HL-60 (cell line): Measurements from ENCODE around the gene TRERF1.

Experiments used
- DNase-seq, 2 experiments: peaks; one replicate each; pipeline ENCODE4 v3.0.0-alpha.2; 2010 to 2020; ENCODE audit warnings: low read depth in 1 of 2, low spot score in 1 of 2
- H3K27ac ChIP-seq: fragments of 250-450 bp; sonication (Bioruptor Pico); replicated peaks from 2 replicates; pipeline ENCODE4 v1.5.1; 2020; ENCODE audit warnings: mild to moderate bottlenecking, moderate library complexity
- H3K27me3 ChIP-seq: fragments of 250-450 bp; sonication (Bioruptor Pico); 2 replicates; pipeline ENCODE4 v1.5.1; 2021; ENCODE audit warnings: mild to moderate bottlenecking, moderate library complexity; ENCODE audit not compliant: insufficient read depth, poor library complexity, severe bottlenecking
- H3K4me3 ChIP-seq: replicated peaks from 2 replicates; pipeline ENCODE4 v1.5.1; 2011; ENCODE audit warnings: mild to moderate bottlenecking, control low read depth, low read length; ENCODE audit not compliant: insufficient read depth
- CTCF ChIP-seq: IDR thresholded peaks from one replicate; pipeline ENCODE4 v1.5.1; 2011; ENCODE audit warnings: low read length, control low read depth, inconsistent platforms; ENCODE audit not compliant: insufficient read depth
- GABPA ChIP-seq: IDR thresholded peaks from 2 replicates; pipeline ENCODE4 v1.6.1; 2012; ENCODE audit warnings: low read depth
- POLR2AphosphoS5 ChIP-seq: IDR thresholded peaks from 2 replicates; pipeline ENCODE4 v1.6.1; 2012; ENCODE audit warnings: low read depth
- SPI1 ChIP-seq: IDR thresholded peaks from 2 replicates; pipeline ENCODE4 v1.6.1; 2012; ENCODE audit warnings: low read depth, mild to moderate bottlenecking, borderline replicate concordance
- TF ChIP-seq, protein P1 (sequence below): IDR thresholded peaks from 2 replicates; pipeline ENCODE4 v1.6.1; 2012; ENCODE audit warnings: low read depth; ENCODE audit not compliant: insufficient replicate concordance

Gene TRERF1

DNA sequence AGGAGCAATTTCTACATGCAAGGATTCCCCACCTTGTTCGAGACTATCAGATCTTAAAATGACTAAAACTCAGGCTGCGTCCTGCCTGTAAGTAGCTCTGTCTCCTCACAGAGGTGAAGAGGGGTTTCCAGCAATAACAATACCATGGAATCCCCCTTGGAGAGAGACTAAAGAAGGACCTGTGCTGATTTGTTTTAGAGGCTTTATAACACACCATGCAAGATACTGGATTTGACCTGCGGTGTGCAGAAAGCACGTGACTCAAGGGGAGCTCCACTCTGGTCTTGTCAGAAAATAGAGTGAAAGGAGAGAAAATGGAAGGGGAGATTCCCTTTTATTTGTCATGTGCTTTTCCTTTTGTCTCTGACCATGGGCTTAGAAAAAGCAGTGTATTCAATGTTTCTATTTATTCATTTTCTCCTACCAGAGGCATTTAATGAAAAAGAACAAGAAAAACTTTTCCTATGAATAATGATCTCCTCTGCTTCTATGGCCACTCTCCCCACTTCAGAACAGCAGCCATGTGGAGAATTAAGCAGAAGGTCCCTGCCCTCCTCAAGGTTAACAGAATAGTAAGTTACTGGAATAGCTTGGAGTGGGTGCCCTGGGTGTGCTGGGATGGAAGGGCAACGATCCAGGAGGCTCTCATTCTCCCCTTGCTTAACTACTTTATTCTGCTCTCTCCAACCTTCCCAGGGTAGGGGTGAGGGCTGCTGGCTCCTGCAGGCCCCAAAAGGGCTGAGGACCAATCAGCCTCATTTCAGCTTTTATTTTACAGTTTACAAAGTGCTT lies 214.8 kb downstream of the TRERF1 start:
- no peaks in the 10 kb centered on the region for H3K27me3 ChIP-seq
- no peak overlapping the region for H3K4me3 ChIP-seq
- H3K27ac ChIP-seq, result no peak overlapping the region
- no peak for DNase-seq
- TF ChIP-seq CTCF (no peak), POLR2AphosphoS5 (no peak), GABPA (no peak), SPI1 (no peak)
- TF ChIP-seq, protein P1, sequence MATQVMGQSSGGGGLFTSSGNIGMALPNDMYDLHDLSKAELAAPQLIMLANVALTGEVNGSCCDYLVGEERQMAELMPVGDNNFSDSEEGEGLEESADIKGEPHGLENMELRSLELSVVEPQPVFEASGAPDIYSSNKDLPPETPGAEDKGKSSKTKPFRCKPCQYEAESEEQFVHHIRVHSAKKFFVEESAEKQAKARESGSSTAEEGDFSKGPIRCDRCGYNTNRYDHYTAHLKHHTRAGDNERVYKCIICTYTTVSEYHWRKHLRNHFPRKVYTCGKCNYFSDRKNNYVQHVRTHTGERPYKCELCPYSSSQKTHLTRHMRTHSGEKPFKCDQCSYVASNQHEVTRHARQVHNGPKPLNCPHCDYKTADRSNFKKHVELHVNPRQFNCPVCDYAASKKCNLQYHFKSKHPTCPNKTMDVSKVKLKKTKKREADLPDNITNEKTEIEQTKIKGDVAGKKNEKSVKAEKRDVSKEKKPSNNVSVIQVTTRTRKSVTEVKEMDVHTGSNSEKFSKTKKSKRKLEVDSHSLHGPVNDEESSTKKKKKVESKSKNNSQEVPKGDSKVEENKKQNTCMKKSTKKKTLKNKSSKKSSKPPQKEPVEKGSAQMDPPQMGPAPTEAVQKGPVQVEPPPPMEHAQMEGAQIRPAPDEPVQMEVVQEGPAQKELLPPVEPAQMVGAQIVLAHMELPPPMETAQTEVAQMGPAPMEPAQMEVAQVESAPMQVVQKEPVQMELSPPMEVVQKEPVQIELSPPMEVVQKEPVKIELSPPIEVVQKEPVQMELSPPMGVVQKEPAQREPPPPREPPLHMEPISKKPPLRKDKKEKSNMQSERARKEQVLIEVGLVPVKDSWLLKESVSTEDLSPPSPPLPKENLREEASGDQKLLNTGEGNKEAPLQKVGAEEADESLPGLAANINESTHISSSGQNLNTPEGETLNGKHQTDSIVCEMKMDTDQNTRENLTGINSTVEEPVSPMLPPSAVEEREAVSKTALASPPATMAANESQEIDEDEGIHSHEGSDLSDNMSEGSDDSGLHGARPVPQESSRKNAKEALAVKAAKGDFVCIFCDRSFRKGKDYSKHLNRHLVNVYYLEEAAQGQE, result no peak

DNA sequence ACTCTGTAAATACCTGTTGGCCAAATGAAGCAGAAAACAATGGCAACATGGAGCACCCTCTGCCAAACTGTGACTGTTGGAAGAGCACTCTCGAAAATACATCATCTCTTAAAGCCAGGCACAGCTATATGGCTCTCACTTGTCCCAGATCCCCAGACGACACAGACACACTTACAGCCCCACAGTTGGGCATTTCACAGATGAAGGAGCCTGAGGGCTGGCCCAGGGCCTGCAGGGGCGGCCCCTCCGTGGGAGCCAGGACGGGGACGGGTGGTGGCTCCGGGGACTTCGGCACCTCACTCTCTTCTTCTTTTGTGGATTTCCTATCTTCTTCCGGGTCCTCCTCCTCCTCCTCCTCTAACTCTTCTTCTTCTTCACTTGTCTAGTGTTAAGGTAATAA lies 215.7 kb downstream of the TRERF1 start:
- Histone ChIP-seq H3K27ac (no peak overlapping the region), H3K4me3 (no peak overlapping the region), H3K27me3 (no peaks in the 10 kb centered on the region)
- TF ChIP-seq CTCF, result no peak
- TF ChIP-seq POLR2AphosphoS5, result no peak
- TF ChIP-seq SPI1, result no peak
- no peak for TF ChIP-seq GABPA
- TF ChIP-seq, protein P1, result no peak
- no peak for DNase-seq

DNA sequence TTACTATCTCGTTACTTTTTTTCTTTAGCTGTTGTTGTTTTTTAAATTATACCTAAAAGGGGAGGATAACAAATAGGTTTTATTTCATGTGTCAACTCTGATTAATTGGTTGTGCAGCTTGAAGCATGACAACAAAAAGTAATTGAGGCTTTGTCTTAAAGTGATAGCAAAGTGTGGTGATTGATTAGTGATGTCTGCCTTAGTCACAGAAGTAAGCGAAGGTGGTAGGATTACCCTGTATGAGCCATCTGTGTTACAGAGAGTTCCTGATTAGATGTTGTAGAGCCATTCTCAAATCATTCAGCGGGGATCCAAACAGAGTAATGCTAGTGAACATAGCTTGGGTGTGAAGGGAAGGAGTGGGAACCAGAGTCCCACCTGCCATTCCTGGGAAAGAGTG lies 219.7 kb downstream of the TRERF1 start:
- DNase-seq, result no peak
- Histone ChIP-seq H3K27me3 (no peaks in the 10 kb centered on the region), H3K27ac (no peak overlapping the region), H3K4me3 (no peak overlapping the region)
- no peak for TF ChIP-seq GABPA
- no peak for TF ChIP-seq CTCF
- TF ChIP-seq SPI1, result no peak
- TF ChIP-seq, protein P1, result no peak
- no peak for TF ChIP-seq POLR2AphosphoS5
